H1 (cell line): ENCODE measurements around the gene ABCA5. TPM values are rescaled to one million over a fixed set of nuclear protein-coding genes. Genes with fewer than 3 reads are reported as not detected.

Experiments used
- CTCF ChIA-PET: fragments of 300-600 bp; sonication (Branson Sonifier 250); formaldehyde crosslinking; loops from one replicate; lab custom pipeline; 2021; ENCODE audit not compliant: partially characterized antibody; lab: Charles Lee
- POLR2A ChIA-PET: fragments of 300-600 bp; sonication (Branson Sonifier 250); formaldehyde crosslinking; loops from one replicate; lab custom pipeline; 2021; ENCODE audit warnings: inconsistent platforms; ENCODE audit not compliant: partially characterized antibody; lab: Charles Lee
- DNase-seq, 2 experiments: peaks; one replicate each; pipeline versions ENCODE4 v3.0.0 to v3.0.0-alpha.2; 2010 to 2022; ENCODE audit warnings: low spot score in 2 of 2, low read depth in 1 of 2, mixed read lengths in 1 of 2
- FAIRE-seq: peaks from 2 replicates; lab custom pipeline; 2011; peaks lifted over from hg19 to GRCh38; lab: Jason Lieb, UNC
- H2AFZ ChIP-seq: 2 replicates; pipeline ENCODE4 v1.8.1; 2012; ENCODE audit warnings: low read length, inconsistent platforms
- H2AK5ac ChIP-seq: 2 replicates; pipeline ENCODE4 v1.6.1; 2013; ENCODE audit warnings: low read depth, low read length
- H2BK120ac ChIP-seq: replicated peaks from 2 replicates; pipeline ENCODE3; 2013; ENCODE audit warnings: low read depth, low read length, inconsistent platforms
- H2BK12ac ChIP-seq: 2 replicates; pipeline ENCODE4 v1.6.1; 2013; ENCODE audit warnings: low read depth, low read length
- H2BK15ac ChIP-seq: 2 replicates; pipeline ENCODE4 v1.6.1; 2013; ENCODE audit warnings: low read length
- H2BK20ac ChIP-seq: 2 replicates; pipeline ENCODE4 v1.6.1; 2013; ENCODE audit warnings: low read length
- H2BK5ac ChIP-seq: 2 replicates; pipeline ENCODE4 v1.6.1; 2013; ENCODE audit warnings: low read depth, low read length
- H3K14ac ChIP-seq: 2 replicates; pipeline ENCODE4 v1.6.1; 2013; ENCODE audit warnings: inconsistent platforms; ENCODE audit not compliant: insufficient read length
- H3K18ac ChIP-seq: 2 replicates; pipeline ENCODE4 v1.6.1; 2013; ENCODE audit warnings: low read length; ENCODE audit errors: extremely low read depth
- H3K23ac ChIP-seq: 2 replicates; pipeline ENCODE4 v1.6.1; 2013; ENCODE audit warnings: inconsistent platforms; ENCODE audit not compliant: insufficient read length
- H3K23me2 ChIP-seq: 2 replicates; pipeline ENCODE4 v1.6.1; 2013; ENCODE audit warnings: low read depth, low read length
- H3K27ac ChIP-seq: 2 replicates; pipeline ENCODE4 v1.6.1; 2011; ENCODE audit warnings: low read depth, low read length, inconsistent platforms
- H3K27me3 ChIP-seq, 4 experiments: replicated peaks in 1 of 4; 1 replicate in 1 of 4; 2 replicates in 3 of 4; pipeline versions ENCODE4 v1.6.1 to v1.8.1; 2011 to 2013; ENCODE audit warnings: low read length in 3 of 4, mild to moderate bottlenecking in 3 of 4, inconsistent platforms in 2 of 4, mixed read lengths in 2 of 4, moderate library complexity in 1 of 4; ENCODE audit not compliant: control insufficient read depth in 3 of 4, insufficient read depth in 3 of 4; ENCODE audit errors: extremely low read depth in 1 of 4
- H3K36me3 ChIP-seq, 4 experiments: 2 replicates each; pipeline versions ENCODE4 v1.6.1 to v1.8.1; 2011 to 2013; ENCODE audit warnings: mild to moderate bottlenecking in 4 of 4, low read length in 3 of 4, moderate library complexity in 2 of 4, control low read depth in 1 of 4, inconsistent platforms in 1 of 4; ENCODE audit not compliant: insufficient read depth in 4 of 4, control insufficient read depth in 2 of 4
- H3K4ac ChIP-seq: replicated peaks from 2 replicates; pipeline ENCODE3; 2013; ENCODE audit warnings: low read length, low read depth, mixed read lengths, inconsistent platforms; ENCODE audit not compliant: insufficient read length
- H3K4me1 ChIP-seq, 4 experiments: replicated peaks in 1 of 4; 1 replicate in 1 of 4; 2 replicates in 3 of 4; pipeline versions ENCODE4 v1.6.1 to v1.8.1; 2011 to 2013; ENCODE audit warnings: low read length in 3 of 4, inconsistent platforms in 2 of 4, mixed read lengths in 1 of 4; ENCODE audit not compliant: insufficient read depth in 4 of 4, control insufficient read depth in 3 of 4
- H3K4me2 ChIP-seq, 2 experiments: 2 replicates each; pipeline versions ENCODE4 v1.6.1 to v1.8.1; 2011 to 2013; ENCODE audit warnings: low read depth in 2 of 2, low read length in 2 of 2, control low read depth in 1 of 2, inconsistent platforms in 1 of 2, mild to moderate bottlenecking in 1 of 2; ENCODE audit not compliant: insufficient read depth in 1 of 2
- H3K4me3 ChIP-seq, 4 experiments: fragments of 200-600, 300-600 bp in 1 of 4; sonication (generic), shearing (Covaris generic), sonication (Bioruptor Twin) in 1 of 4; 2 replicates each; pipeline versions ENCODE4 v1.5.1 to v1.8.1; 2011 to 2016; ENCODE audit warnings: low read length in 4 of 4, low read depth in 3 of 4, control low read depth in 2 of 4, inconsistent platforms in 2 of 4, mild to moderate bottlenecking in 2 of 4, mixed read lengths in 1 of 4, moderate library complexity in 1 of 4; ENCODE audit not compliant: insufficient read depth in 2 of 4; ENCODE audit errors: extremely low read depth in 1 of 4
- H3K56ac ChIP-seq: replicated peaks from 2 replicates; pipeline ENCODE3; 2013; ENCODE audit warnings: low read depth, mild to moderate bottlenecking, mixed read lengths, low read length, inconsistent platforms; ENCODE audit not compliant: insufficient read length
- H3K79me1 ChIP-seq: 2 replicates; pipeline ENCODE4 v1.6.1; 2013; ENCODE audit warnings: low read depth, low read length, control low read depth
- H3K79me2 ChIP-seq, 2 experiments: 2 replicates each; pipeline versions ENCODE4 v1.6.1 to v1.8.1; 2012 to 2013; ENCODE audit warnings: low read length in 2 of 2, mild to moderate bottlenecking in 2 of 2, inconsistent platforms in 1 of 2; ENCODE audit not compliant: insufficient read depth in 2 of 2, control insufficient read depth in 1 of 2
- H3K9ac ChIP-seq, 4 experiments: replicated peaks in 1 of 4; 1 replicate in 1 of 4; 2 replicates in 3 of 4; pipeline versions ENCODE4 v1.6.1 to v1.8.1; 2011 to 2013; ENCODE audit warnings: low read depth in 3 of 4, low read length in 3 of 4, control low read depth in 2 of 4, mild to moderate bottlenecking in 2 of 4, moderate library complexity in 2 of 4, inconsistent platforms in 1 of 4; ENCODE audit errors: extremely low read depth in 1 of 4
- H3K9me3 ChIP-seq, 2 experiments: 2 replicates each; pipeline versions ENCODE4 v1.6.1 to v1.8.1; 2012 to 2013; ENCODE audit warnings: mild to moderate bottlenecking in 2 of 2, moderate library complexity in 2 of 2, control low read depth in 1 of 2, inconsistent platforms in 1 of 2, low read depth in 1 of 2, low read length in 1 of 2, mixed read lengths in 1 of 2; ENCODE audit not compliant: insufficient read depth in 2 of 2
- H4K20me1 ChIP-seq, 2 experiments: replicated peaks in 1 of 2; 2 replicates each; pipeline versions ENCODE3 to v1.8.1; 2011 to 2013; ENCODE audit warnings: inconsistent platforms in 2 of 2, low read length in 2 of 2, mild to moderate bottlenecking in 1 of 2; ENCODE audit not compliant: insufficient read depth in 2 of 2, control insufficient read depth in 1 of 2
- H4K5ac ChIP-seq: 2 replicates; pipeline ENCODE4 v1.6.1; 2013; ENCODE audit warnings: low read length, low read depth, mixed read lengths, inconsistent platforms; ENCODE audit not compliant: insufficient read length
- H4K8ac ChIP-seq: 2 replicates; pipeline ENCODE4 v1.8.0; 2013; ENCODE audit warnings: mild to moderate bottlenecking, moderate library complexity, low read length, inconsistent platforms; ENCODE audit not compliant: insufficient read depth; ENCODE audit errors: extremely low read depth
- H4K91ac ChIP-seq: replicated peaks from 2 replicates; pipeline ENCODE3; 2013; ENCODE audit warnings: low read length, mixed read lengths, inconsistent platforms; ENCODE audit not compliant: insufficient read length
- BACH1 ChIP-seq: IDR thresholded peaks from 2 replicates; pipeline ENCODE4 v1.6.1; 2012; ENCODE audit warnings: low read length, improper control_type of control experiment
- HDAC6 ChIP-seq: IDR thresholded peaks from one replicate; pipeline ENCODE4 v1.7.1; 2012; ENCODE audit warnings: low read depth, mild to moderate bottlenecking, inconsistent platforms, low read length, moderate library complexity
- KDM1A ChIP-seq: fragments of 200-600, 300-600 bp; sonication (generic); IDR thresholded peaks from 2 replicates; pipeline ENCODE4 v1.7.1; 2016; ENCODE audit warnings: mild to moderate bottlenecking, low read length, borderline replicate concordance
- TAF7 ChIP-seq: optimal IDR thresholded peaks from 2 replicates; pipeline ENCODE3; 2011; ENCODE audit warnings: low read depth, mild to moderate bottlenecking, inconsistent platforms, low read length, moderate library complexity, borderline replicate concordance
- TEAD4 ChIP-seq: IDR thresholded peaks from 2 replicates; pipeline ENCODE4 v1.6.1; 2012; ENCODE audit warnings: low read depth, low read length, inconsistent platforms, mixed read lengths
- YY1 ChIP-seq: IDR thresholded peaks from 2 replicates; pipeline ENCODE4 v1.6.1; 2011; ENCODE audit warnings: low read depth, mild to moderate bottlenecking, low read length
- WGBS, 2 experiments: shearing (Covaris generic) in 1 of 2; methylation state at CpG; one replicate each; pipeline versions ENCODE4 v1.1.6 to v1.1.7; 2013 to 2015; ENCODE audit warnings: low lambda C conversion rate in 2 of 2, mixed read lengths in 2 of 2, inconsistent platforms in 1 of 2, low coverage in 1 of 2, missing lambda C conversion rate in 1 of 2; ENCODE audit not compliant: insufficient replicate concordance in 2 of 2, insufficient coverage in 1 of 2, insufficient read length in 1 of 2; ENCODE audit errors: extremely low coverage in 1 of 2, missing lambda C conversion rate in 1 of 2; 5-methylcytosine and 5-hydroxymethylcytosine counted together
- polyA plus RNA-seq, 7 experiments: library from polyadenylated mRNA; depleted of rRNA in 3 of 7; stranded (reverse) in 5 of 7; unstranded in 2 of 7; fragments of >200 nt in 5 of 7; fragments of 200-250 nt in 2 of 7; gene quantifications; 1 replicate in 5 of 7; 2 replicates in 1 of 7; 4 replicates in 1 of 7; pipeline versions ENCODE4 v1.2.1 to v1.2.3, GENCODE V29; 2011 to 2013; ENCODE audit warnings: missing spikeins in 2 of 7, mixed read lengths in 2 of 7
- total RNA-seq: library from RNA; stranded (reverse); fragmentation: NEBNext Ultra II Directional; extraction: Animal tissue kit (Norgen Biotek cat#: 25700); gene quantifications from 2 replicates; pipeline ENCODE4 v1.2.1, GENCODE V29; 2021

The ABCA5 gene
- total and polyA plus RNA-seq, 2 of the 8 experiments (the other 6 are each of a cell fraction or from before 2014, with no cell fraction given): 1.3 to 4.1 TPM

DNA sequence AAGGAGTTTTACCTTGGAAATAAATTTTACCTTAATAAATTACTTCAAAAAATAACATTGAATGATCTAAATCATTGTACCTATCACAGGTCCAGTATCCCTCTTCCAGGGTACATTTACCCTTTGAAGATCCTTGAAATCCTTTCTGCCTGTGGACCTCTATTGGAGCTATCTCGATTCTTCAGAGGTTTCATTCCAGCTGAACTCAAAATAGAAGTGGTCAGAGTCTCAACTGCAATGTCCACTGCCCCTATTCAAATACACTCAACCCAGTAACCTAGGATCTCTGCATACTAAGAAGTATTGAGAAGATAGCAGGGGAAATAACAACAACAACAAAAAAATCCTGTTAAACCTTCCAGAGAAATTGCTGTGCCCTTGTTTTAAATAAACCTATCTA is 9.3 kb downstream of the ABCA5 start:
- Histone ChIP-seq H3K14ac (no peak overlapping the region), H3K23me2 (no peaks in the 10 kb centered on the region), H3K23ac (no peak overlapping the region), H2AK5ac (no peak overlapping the region), H2BK20ac (no peak overlapping the region), H3K56ac (no peak overlapping the region), H3K4me3 (no peak overlapping the region), H3K4me1 (peaks cover 0 to 5% (median 3%) of the 10 kb centered on the region in 4 experiments; a peak in 4 of 7 replicates), H3K18ac (no peak overlapping the region), H3K9ac (no peak overlapping the region), H2BK15ac (no peak overlapping the region), H3K79me2 (no peaks in the 10 kb centered on the region), H2BK12ac (no peak overlapping the region), H3K4ac (no peak overlapping the region), H3K27me3 (no peaks in the 10 kb centered on the region), H4K91ac (no peak overlapping the region), H3K36me3 (no peaks in the 10 kb centered on the region), H2BK5ac (no peak overlapping the region), H3K4me2 (no peak overlapping the region), H3K27ac (no peak overlapping the region), H3K9me3 (no peaks in the 10 kb centered on the region), H4K8ac (no peak overlapping the region), H2AFZ (no peak overlapping the region), H3K79me1 (no peaks in the 10 kb centered on the region), H4K5ac (no peak overlapping the region), H2BK120ac (no peak overlapping the region), H4K20me1 (no peaks in the 10 kb centered on the region)
- ChIA-PET CTCF (interaction anchor here (0.7 kb wide), 2 partner anchors 411 to 539 kb away, joined by 3 read pairs; no protein-coding TSS in a partner anchor), POLR2A (interaction anchor here (1.3 kb wide), 1 partner anchor 9 kb away, joined by 3 read pairs; no protein-coding TSS in a partner anchor)
- DNase-seq (no peak), FAIRE-seq (no peak)
- TF ChIP-seq KDM1A (no peak), TEAD4 (no peak), TAF7 (no peak), HDAC6 (no peak), YY1 (no peak), BACH1 (no peak)
- 95% methylated on average over 1 of the region's 1 CpG; no CpG with 5 or more reads in 1 of the 2 experiments for WGBS, 2 experiments
